ENCODE data around the gene MSH5. TPM values are rescaled to one million over a fixed set of nuclear protein-coding genes. Genes with fewer than 3 reads are reported as not detected.

The MSH5 gene
- total and polyA plus RNA-seq, 2 experiments from 2014 or later = 12.1 to 23.9 TPM

DNA sequence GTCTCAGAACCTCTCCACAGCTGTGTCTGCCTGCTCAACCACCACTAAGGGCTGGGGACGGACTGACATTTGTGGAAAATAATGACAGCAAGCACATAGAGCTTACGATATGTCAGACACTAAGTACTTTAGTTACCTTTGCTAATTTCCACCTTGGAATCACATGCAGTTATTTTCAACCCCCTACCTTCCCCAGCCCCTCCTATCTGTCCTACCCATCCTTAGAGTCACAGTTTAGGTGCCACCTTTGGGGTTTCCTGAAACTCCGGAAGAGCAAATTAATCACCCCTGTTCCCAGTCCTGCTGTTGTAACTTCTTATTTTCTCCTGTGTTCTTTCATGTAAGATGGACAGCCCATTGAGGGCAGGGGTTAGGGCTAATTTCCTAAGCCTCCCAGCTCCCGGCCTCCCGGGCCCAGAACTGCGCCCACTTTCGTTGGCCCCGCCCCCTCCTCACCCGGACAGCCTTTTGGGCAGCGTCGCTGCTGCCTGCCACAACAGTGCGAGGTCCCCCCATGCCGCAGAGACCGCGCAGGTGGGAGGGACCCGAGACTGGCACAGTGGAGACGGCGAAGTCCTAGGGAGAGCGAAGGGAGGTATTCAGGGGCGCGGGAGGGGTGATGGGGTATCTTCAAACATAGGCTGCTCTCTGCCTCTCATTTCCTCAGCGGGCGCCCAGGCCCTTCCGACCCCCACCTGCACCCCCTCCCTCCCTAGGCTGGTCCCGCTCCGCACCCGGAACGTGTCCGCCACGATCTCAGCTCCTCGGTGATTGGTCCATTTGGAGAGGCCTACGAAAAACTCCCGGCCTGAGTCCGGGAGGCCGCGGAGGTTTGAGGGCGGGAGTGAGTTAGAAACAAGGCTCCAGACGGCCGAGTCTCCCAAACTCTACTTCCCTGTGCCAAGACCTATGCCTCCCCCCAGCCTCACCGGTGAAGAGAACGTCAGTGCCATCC is 11.8 kb upstream of the MSH5 start:
- Mint-ChIP-seq H3K36me3 (ENCODE audit: low read depth) (peaks cover 49% of the 10 kb centered on the region), H3K4me3 (peak overlapping the region; percentile 93), H3K27ac (no peak overlapping the region), H3K9me3 (no peaks in the 10 kb centered on the region; the same call in 2 of the 3 replicates), H3K4me1 (peaks cover 19% of the 10 kb centered on the region; the same call in 2 of the 3 replicates), H3K27me3 (ENCODE audit: insufficient read depth, low read depth, poor library complexity) (peaks cover 22% of the 10 kb centered on the region)
- Histone ChIP-seq H3F3A (replicated peaks; ENCODE audit: low read depth) (peaks cover 23% of the 10 kb centered on the region), H3K4me1 (ENCODE audit: insufficient read depth) (peaks cover 14% of the 10 kb centered on the region; the same call in 1 of the 2 replicates), H3K27me3 (ENCODE audit: insufficient read depth) (peaks cover 8% of the 10 kb centered on the region; the same call in 1 of the 2 replicates), H3K4me2 (peak overlapping the region; percentile 98), H2AFZ (no peak overlapping the region), H3K27ac (ENCODE audit: low read depth) (no peak overlapping the region), H4K20me1 (replicated peaks; ENCODE audit: insufficient read depth) (peaks cover 2% of the 10 kb centered on the region; the same call in 1 of the 2 replicates), H3K4me3 (peak overlapping the region; percentile 99), H3K9me2 (ENCODE audit: insufficient read depth) (no peaks in the 10 kb centered on the region), H3K36me3 (ENCODE audit: insufficient read depth) (peaks cover 19% of the 10 kb centered on the region), H3K79me2 (replicated peaks; ENCODE audit: insufficient read depth) (no peaks in the 10 kb centered on the region)
- no peak for ATAC-seq
- TF ChIP-seq EZH2 (IDR thresholded peaks at IDR 0.05; ENCODE audit: low read depth, unreplicated experiment) = no peak
- TF ChIP-seq EZH2phosphoT487 (IDR thresholded peaks at IDR 0.05; ENCODE audit: unreplicated experiment) = no peak
- TF ChIP-seq ZNF462 (CRISPR knock-in tag; IDR thresholded peaks at IDR 0.05) = no peak
- no peak for TF ChIP-seq NANOG (IDR thresholded peaks at IDR 0.05; ENCODE audit: borderline replicate concordance)
- TF ChIP-seq, protein P1, sequence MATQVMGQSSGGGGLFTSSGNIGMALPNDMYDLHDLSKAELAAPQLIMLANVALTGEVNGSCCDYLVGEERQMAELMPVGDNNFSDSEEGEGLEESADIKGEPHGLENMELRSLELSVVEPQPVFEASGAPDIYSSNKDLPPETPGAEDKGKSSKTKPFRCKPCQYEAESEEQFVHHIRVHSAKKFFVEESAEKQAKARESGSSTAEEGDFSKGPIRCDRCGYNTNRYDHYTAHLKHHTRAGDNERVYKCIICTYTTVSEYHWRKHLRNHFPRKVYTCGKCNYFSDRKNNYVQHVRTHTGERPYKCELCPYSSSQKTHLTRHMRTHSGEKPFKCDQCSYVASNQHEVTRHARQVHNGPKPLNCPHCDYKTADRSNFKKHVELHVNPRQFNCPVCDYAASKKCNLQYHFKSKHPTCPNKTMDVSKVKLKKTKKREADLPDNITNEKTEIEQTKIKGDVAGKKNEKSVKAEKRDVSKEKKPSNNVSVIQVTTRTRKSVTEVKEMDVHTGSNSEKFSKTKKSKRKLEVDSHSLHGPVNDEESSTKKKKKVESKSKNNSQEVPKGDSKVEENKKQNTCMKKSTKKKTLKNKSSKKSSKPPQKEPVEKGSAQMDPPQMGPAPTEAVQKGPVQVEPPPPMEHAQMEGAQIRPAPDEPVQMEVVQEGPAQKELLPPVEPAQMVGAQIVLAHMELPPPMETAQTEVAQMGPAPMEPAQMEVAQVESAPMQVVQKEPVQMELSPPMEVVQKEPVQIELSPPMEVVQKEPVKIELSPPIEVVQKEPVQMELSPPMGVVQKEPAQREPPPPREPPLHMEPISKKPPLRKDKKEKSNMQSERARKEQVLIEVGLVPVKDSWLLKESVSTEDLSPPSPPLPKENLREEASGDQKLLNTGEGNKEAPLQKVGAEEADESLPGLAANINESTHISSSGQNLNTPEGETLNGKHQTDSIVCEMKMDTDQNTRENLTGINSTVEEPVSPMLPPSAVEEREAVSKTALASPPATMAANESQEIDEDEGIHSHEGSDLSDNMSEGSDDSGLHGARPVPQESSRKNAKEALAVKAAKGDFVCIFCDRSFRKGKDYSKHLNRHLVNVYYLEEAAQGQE (IDR thresholded peaks at IDR 0.05; ENCODE audit: unreplicated experiment) = no peak
- TF ChIP-seq CTCF (conservative IDR thresholded peaks at IDR 0.05; ENCODE audit: low read depth in 2 of 2) = no peak
- no peak for TF ChIP-seq ZNF331 (CRISPR knock-in tag; IDR thresholded peaks at IDR 0.05; ENCODE audit: low read depth)
- no peak for TF ChIP-seq CREB1 (CRISPR knock-in tag; IDR thresholded peaks at IDR 0.05; ENCODE audit: low read depth)
- TF ChIP-seq STAT1 (IDR thresholded peaks at IDR 0.05; ENCODE audit: unreplicated experiment) = no peak
- no peak for TF ChIP-seq ETS1 (IDR thresholded peaks at IDR 0.05)
- TF ChIP-seq JUNB (IDR thresholded peaks at IDR 0.05; ENCODE audit: unreplicated experiment) = no peak
- no peak for TF ChIP-seq POLR2AphosphoS5 (IDR thresholded peaks at IDR 0.05; ENCODE audit: low read depth)
- TF ChIP-seq ZNF114 (CRISPR knock-in tag; IDR thresholded peaks at IDR 0.05) = no peak
- DNase-seq (ENCODE audit: low spot score) = no peak
